ENCODE measurements around the gene SIAE.

SIAE gene

GRCh38 chr11:124712392-124712791 lies 38.9 kb upstream of the SIAE start:
- no peaks in the 10 kb centered on the region for H3K36me3 ChIP-seq (ENCODE audit: control insufficient read depth in 1 of 2, insufficient read depth in 2 of 2, low read depth in 1 of 2, low read length in 2 of 2)
- no peak overlapping the region for H3K27ac ChIP-seq (ENCODE audit: low read length, poor library complexity, severe bottlenecking)
- no peak overlapping the region for H3K4ac ChIP-seq (ENCODE audit: low read depth in 1 of 2, low read length in 2 of 2)
- DNase-seq = no peak
- H3K27me3 ChIP-seq (ENCODE audit: control insufficient read depth in 1 of 2, insufficient read depth in 1 of 2, low read length in 2 of 2) = peaks cover 20 to 36% of the 10 kb centered on the region in 2 experiments
- H3K4me1 ChIP-seq (ENCODE audit: control insufficient read depth, insufficient read depth, low read depth, low read length) = no peaks in the 10 kb centered on the region
- no peak overlapping the region for H2BK12ac ChIP-seq (ENCODE audit: low read length in 2 of 2)
- H3K18ac ChIP-seq (ENCODE audit: low read depth in 1 of 2, low read length in 2 of 2) = no peak overlapping the region
- no peak overlapping the region for H2BK5ac ChIP-seq (ENCODE audit: low read depth, low read length, poor library complexity, severe bottlenecking)
- no peaks in the 10 kb centered on the region for H3K79me1 ChIP-seq (replicated peaks; ENCODE audit: low read length, poor library complexity, severe bottlenecking)
- no peak overlapping the region for H3K9ac ChIP-seq (ENCODE audit: low read length)
- H4K91ac ChIP-seq (ENCODE audit: low read length) = no peak overlapping the region
- H3K9me3 ChIP-seq (ENCODE audit: control insufficient read depth, low read length) = peaks cover 9% of the 10 kb centered on the region
- no peak overlapping the region for H3K4me3 ChIP-seq (ENCODE audit: insufficient read depth in 1 of 2, low read depth in 1 of 2, low read length in 2 of 2)
- H2AFZ ChIP-seq (ENCODE audit: low read depth, low read length) = no peak overlapping the region
- H2AK5ac ChIP-seq (ENCODE audit: low read length, severe bottlenecking) = no peak overlapping the region
- H3K14ac ChIP-seq (ENCODE audit: low read length in 2 of 2) = no peak overlapping the region
- H2BK120ac ChIP-seq (ENCODE audit: low read depth, low read length) = no peak overlapping the region
- H3K4me2 ChIP-seq (ENCODE audit: low read length, poor library complexity, severe bottlenecking) = no peak overlapping the region
- no peak overlapping the region for H2BK15ac ChIP-seq (ENCODE audit: low read depth, poor library complexity, severe bottlenecking)
- H3K23ac ChIP-seq (ENCODE audit: low read length in 2 of 2) = no peak overlapping the region
- no peak overlapping the region for H4K8ac ChIP-seq (ENCODE audit: low read length)
- WGBS = 64% methylated on average over 2 of the region's 3 CpGs

DNA sequence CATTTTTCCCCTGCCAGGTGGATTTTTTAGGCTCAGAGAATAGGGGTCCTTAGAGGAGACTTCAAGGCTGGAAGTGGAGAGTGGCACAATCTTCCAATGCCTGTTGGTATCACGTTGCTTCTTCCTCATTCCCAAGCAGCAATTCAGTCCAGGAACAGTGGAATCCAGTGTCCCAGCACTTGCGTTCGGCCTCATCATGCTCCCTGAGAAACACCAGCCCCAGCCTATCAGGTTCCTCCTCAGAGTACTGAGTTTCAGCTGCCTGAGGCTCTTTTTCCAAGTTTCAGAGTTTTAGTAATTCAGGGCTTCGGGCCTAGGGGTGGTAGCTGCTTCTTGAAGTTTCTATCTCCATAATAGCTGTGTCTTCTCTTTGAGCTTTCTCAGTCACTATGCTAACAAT lies 34.3 kb upstream of the SIAE start:
- no peak for DNase-seq
- Histone ChIP-seq H3K23ac (ENCODE audit: low read length in 2 of 2) (no peak overlapping the region), H2BK12ac (ENCODE audit: low read length in 2 of 2) (no peak overlapping the region), H4K91ac (ENCODE audit: low read length) (no peak overlapping the region), H3K36me3 (ENCODE audit: control insufficient read depth in 1 of 2, insufficient read depth in 2 of 2, low read depth in 1 of 2, low read length in 2 of 2) (no peaks in the 10 kb centered on the region), H2AFZ (ENCODE audit: low read depth, low read length) (no peak overlapping the region), H3K4me1 (ENCODE audit: control insufficient read depth, insufficient read depth, low read depth, low read length) (no peaks in the 10 kb centered on the region), H2BK120ac (ENCODE audit: low read depth, low read length) (no peak overlapping the region), H2BK15ac (ENCODE audit: low read depth, poor library complexity, severe bottlenecking) (no peak overlapping the region), H3K9me3 (ENCODE audit: control insufficient read depth, low read length) (peaks cover 10% of the 10 kb centered on the region), H3K4ac (ENCODE audit: low read depth in 1 of 2, low read length in 2 of 2) (no peak overlapping the region), H3K79me1 (replicated peaks; ENCODE audit: low read length, poor library complexity, severe bottlenecking) (no peaks in the 10 kb centered on the region), H2BK5ac (ENCODE audit: low read depth, low read length, poor library complexity, severe bottlenecking) (no peak overlapping the region), H3K18ac (ENCODE audit: low read depth in 1 of 2, low read length in 2 of 2) (no peak overlapping the region), H3K9ac (ENCODE audit: low read length) (no peak overlapping the region), H3K14ac (ENCODE audit: low read length in 2 of 2) (no peak overlapping the region), H3K27ac (ENCODE audit: low read length, poor library complexity, severe bottlenecking) (no peak overlapping the region), H3K4me2 (ENCODE audit: low read length, poor library complexity, severe bottlenecking) (no peak overlapping the region), H3K4me3 (ENCODE audit: insufficient read depth in 1 of 2, low read depth in 1 of 2, low read length in 2 of 2) (no peak overlapping the region), H4K8ac (ENCODE audit: low read length) (no peak overlapping the region), H2AK5ac (ENCODE audit: low read length, severe bottlenecking) (no peak overlapping the region), H3K27me3 (ENCODE audit: control insufficient read depth in 1 of 2, insufficient read depth in 1 of 2, low read length in 2 of 2) (peaks cover 5 to 14% of the 10 kb centered on the region in 2 experiments)
- 57% methylated on average over 3 of the region's 4 CpGs for WGBS

GRCh38 chr11:124700028-124700427 lies 26.5 kb upstream of the SIAE start:
- Histone ChIP-seq H3K4me3 (ENCODE audit: insufficient read depth in 1 of 2, low read depth in 1 of 2, low read length in 2 of 2) (no peak overlapping the region), H3K9ac (ENCODE audit: low read length) (no peak overlapping the region), H2BK15ac (ENCODE audit: low read depth, poor library complexity, severe bottlenecking) (no peak overlapping the region), H2BK120ac (ENCODE audit: low read depth, low read length) (no peak overlapping the region), H3K4me1 (ENCODE audit: control insufficient read depth, insufficient read depth, low read depth, low read length) (no peaks in the 10 kb centered on the region), H3K27ac (ENCODE audit: low read length, poor library complexity, severe bottlenecking) (no peak overlapping the region), H2BK12ac (ENCODE audit: low read length in 2 of 2) (no peak overlapping the region), H4K91ac (ENCODE audit: low read length) (no peak overlapping the region), H3K4me2 (ENCODE audit: low read length, poor library complexity, severe bottlenecking) (no peak overlapping the region), H3K14ac (ENCODE audit: low read length in 2 of 2) (no peak overlapping the region), H3K9me3 (ENCODE audit: control insufficient read depth, low read length) (no peaks in the 10 kb centered on the region), H3K36me3 (ENCODE audit: control insufficient read depth in 1 of 2, insufficient read depth in 2 of 2, low read depth in 1 of 2, low read length in 2 of 2) (no peaks in the 10 kb centered on the region), H3K23ac (ENCODE audit: low read length in 2 of 2) (no peak overlapping the region), H3K18ac (ENCODE audit: low read depth in 1 of 2, low read length in 2 of 2) (no peak overlapping the region), H2AFZ (ENCODE audit: low read depth, low read length) (no peak overlapping the region), H4K8ac (ENCODE audit: low read length) (no peak overlapping the region), H2BK5ac (ENCODE audit: low read depth, low read length, poor library complexity, severe bottlenecking) (no peak overlapping the region), H3K79me1 (replicated peaks; ENCODE audit: low read length, poor library complexity, severe bottlenecking) (no peaks in the 10 kb centered on the region), H3K27me3 (ENCODE audit: control insufficient read depth in 1 of 2, insufficient read depth in 1 of 2, low read length in 2 of 2) (peaks cover 16 to 20% of the 10 kb centered on the region in 2 experiments), H3K4ac (ENCODE audit: low read depth in 1 of 2, low read length in 2 of 2) (no peak overlapping the region), H2AK5ac (ENCODE audit: low read length, severe bottlenecking) (no peak overlapping the region)
- no peak for DNase-seq

GRCh38 chr11:124699547-124699946 lies 26.0 kb upstream of the SIAE start:
- peaks cover 16 to 20% of the 10 kb centered on the region in 2 experiments for H3K27me3 ChIP-seq (ENCODE audit: control insufficient read depth in 1 of 2, insufficient read depth in 1 of 2, low read length in 2 of 2)
- H4K8ac ChIP-seq (ENCODE audit: low read length) = no peak overlapping the region
- H2AK5ac ChIP-seq (ENCODE audit: low read length, severe bottlenecking) = no peak overlapping the region
- no peak overlapping the region for H2BK5ac ChIP-seq (ENCODE audit: low read depth, low read length, poor library complexity, severe bottlenecking)
- DNase-seq = no peak
- no peak overlapping the region for H3K9ac ChIP-seq (ENCODE audit: low read length)
- no peak overlapping the region for H3K14ac ChIP-seq (ENCODE audit: low read length in 2 of 2)
- no peak overlapping the region for H3K18ac ChIP-seq (ENCODE audit: low read depth in 1 of 2, low read length in 2 of 2)
- no peaks in the 10 kb centered on the region for H3K4me1 ChIP-seq (ENCODE audit: control insufficient read depth, insufficient read depth, low read depth, low read length)
- H3K4me2 ChIP-seq (ENCODE audit: low read length, poor library complexity, severe bottlenecking) = no peak overlapping the region
- no peak overlapping the region for H2AFZ ChIP-seq (ENCODE audit: low read depth, low read length)
- H3K4ac ChIP-seq (ENCODE audit: low read depth in 1 of 2, low read length in 2 of 2) = no peak overlapping the region
- H3K4me3 ChIP-seq (ENCODE audit: insufficient read depth in 1 of 2, low read depth in 1 of 2, low read length in 2 of 2) = no peak overlapping the region
- H4K91ac ChIP-seq (ENCODE audit: low read length) = no peak overlapping the region
- H3K9me3 ChIP-seq (ENCODE audit: control insufficient read depth, low read length) = no peaks in the 10 kb centered on the region
- no peak overlapping the region for H3K23ac ChIP-seq (ENCODE audit: low read length in 2 of 2)
- H3K36me3 ChIP-seq (ENCODE audit: control insufficient read depth in 1 of 2, insufficient read depth in 2 of 2, low read depth in 1 of 2, low read length in 2 of 2) = no peaks in the 10 kb centered on the region
- H2BK15ac ChIP-seq (ENCODE audit: low read depth, poor library complexity, severe bottlenecking) = no peak overlapping the region
- H3K79me1 ChIP-seq (replicated peaks; ENCODE audit: low read length, poor library complexity, severe bottlenecking) = no peaks in the 10 kb centered on the region
- no peak overlapping the region for H2BK12ac ChIP-seq (ENCODE audit: low read length in 2 of 2)
- no peak overlapping the region for H3K27ac ChIP-seq (ENCODE audit: low read length, poor library complexity, severe bottlenecking)
- no CpG with 5 or more reads among the region's 1 CpG for WGBS
- H2BK120ac ChIP-seq (ENCODE audit: low read depth, low read length) = no peak overlapping the region
